IMR-90 (cell line): ENCODE data around the gene KCNF1. TPM values are rescaled to one million over a fixed set of nuclear protein-coding genes. Genes with fewer than 3 reads are reported as not detected.

ENCODE experiments used
- ATAC-seq: fragments of 200-7000 bp; cut with Tn5 transposase; 2 replicates; pipeline ENCODE4 v1.9.1; 2020; ENCODE audit warnings: low read depth, mild to moderate bottlenecking, moderate library complexity
- BruUV-seq: library from RNA; stranded (reverse); fragments of 400-500 nt; replicated peaks from 2 replicates; lab custom pipeline; 2021; lab: Mats Ljungman, UMichigan
- CTCF ChIA-PET: fragments of 300-600 bp; formaldehyde crosslinking; extraction: SDS; loops from one replicate; lab custom pipeline; 2021; ENCODE audit warnings: antibody characterized with exemption; lab: Yijun Ruan, JAX
- POLR2A ChIA-PET: fragments of 300-600 bp; sonication (Branson Sonifier 250); formaldehyde crosslinking; loops from one replicate; lab custom pipeline; 2022; ENCODE audit warnings: antibody characterized with exemption; ENCODE audit not compliant: unreplicated experiment; lab: Charles Lee
- DNase-seq: peaks from one replicate; pipeline ENCODE4 v3.0.0; 2013
- H2AFZ ChIP-seq: replicated peaks from 2 replicates; pipeline ENCODE3; 2013; ENCODE audit warnings: low read length, mild to moderate bottlenecking; ENCODE audit not compliant: poor library complexity
- H2AK5ac ChIP-seq: 2 replicates; pipeline ENCODE4 v1.6.1; 2013; ENCODE audit warnings: low read depth, low read length, inconsistent platforms
- H2AK9ac ChIP-seq: replicated peaks from 2 replicates; pipeline ENCODE3; 2013; ENCODE audit warnings: mild to moderate bottlenecking, low read depth, low read length, moderate library complexity; ENCODE audit not compliant: poor library complexity
- H2BK120ac ChIP-seq: 2 replicates; pipeline ENCODE4 v1.6.1; 2013; ENCODE audit warnings: low read depth, low read length, inconsistent platforms
- H2BK15ac ChIP-seq: 3 replicates; pipeline ENCODE4 v1.6.1; 2013; ENCODE audit warnings: low read depth, low read length, inconsistent platforms
- H2BK20ac ChIP-seq: 2 replicates; pipeline ENCODE4 v1.6.1; 2013; ENCODE audit warnings: low read depth, mild to moderate bottlenecking, inconsistent platforms, low read length, moderate library complexity
- H2BK5ac ChIP-seq: 2 replicates; pipeline ENCODE4 v1.6.1; 2013; ENCODE audit warnings: mild to moderate bottlenecking, low read depth, low read length, inconsistent platforms; ENCODE audit not compliant: poor library complexity, severe bottlenecking
- H3K14ac ChIP-seq: replicated peaks from 2 replicates; pipeline ENCODE4 v1.6.1; 2013; ENCODE audit warnings: low read depth, low read length, inconsistent platforms
- H3K18ac ChIP-seq: 2 replicates; pipeline ENCODE4 v1.6.1; 2013; ENCODE audit warnings: low read depth, low read length, control low read depth
- H3K23ac ChIP-seq: 2 replicates; pipeline ENCODE4 v1.6.1; 2013; ENCODE audit warnings: low read depth, low read length, inconsistent platforms
- H3K27ac ChIP-seq: 2 replicates; pipeline ENCODE4 v1.5.1; 2013; ENCODE audit warnings: mild to moderate bottlenecking, control low read depth, low read length; ENCODE audit not compliant: insufficient read depth
- H3K27me3 ChIP-seq: 2 replicates; pipeline ENCODE4 v1.6.1; 2013; ENCODE audit warnings: low read length; ENCODE audit not compliant: control insufficient read depth, insufficient read depth
- H3K36me3 ChIP-seq: 2 replicates; pipeline ENCODE4 v1.6.1; 2013; ENCODE audit warnings: low read length, mixed read lengths; ENCODE audit not compliant: control insufficient read depth, insufficient read depth
- H3K4ac ChIP-seq: 2 replicates; pipeline ENCODE4 v1.6.1; 2013; ENCODE audit warnings: low read depth, low read length, inconsistent platforms
- H3K4me1 ChIP-seq: 2 replicates; pipeline ENCODE4 v1.6.1; 2013; ENCODE audit warnings: low read length, mixed read lengths; ENCODE audit not compliant: control insufficient read depth, insufficient read depth
- H3K4me2 ChIP-seq: 2 replicates; pipeline ENCODE4 v1.6.1; 2013; ENCODE audit warnings: low read depth, mild to moderate bottlenecking, control low read depth, low read length, moderate library complexity
- H3K4me3 ChIP-seq: 2 replicates; pipeline ENCODE4 v1.5.1; 2013; ENCODE audit warnings: low read depth, mild to moderate bottlenecking, control low read depth, low read length, moderate library complexity; ENCODE audit not compliant: insufficient read depth
- H3K56ac ChIP-seq: 2 replicates; pipeline ENCODE4 v1.6.1; 2013; ENCODE audit warnings: low read length, inconsistent platforms; ENCODE audit not compliant: insufficient read depth; ENCODE audit errors: extremely low read depth
- H3K79me1 ChIP-seq, 2 experiments: 2 replicates each; pipeline ENCODE4 v1.6.1; 2013; ENCODE audit warnings: low read length in 2 of 2, inconsistent platforms in 1 of 2, low read depth in 1 of 2
- H3K9ac ChIP-seq: 2 replicates; pipeline ENCODE4 v1.6.1; 2013; ENCODE audit warnings: low read depth, low read length, control low read depth
- H3K9me1 ChIP-seq: 2 replicates; pipeline ENCODE4 v1.6.1; 2013; ENCODE audit warnings: low read length, inconsistent platforms; ENCODE audit not compliant: insufficient read depth
- H3K9me3 ChIP-seq: 2 replicates; pipeline ENCODE4 v1.6.1; 2013; ENCODE audit warnings: low read length; ENCODE audit not compliant: control insufficient read depth, insufficient read depth
- H4K20me1 ChIP-seq: 2 replicates; pipeline ENCODE4 v1.6.1; 2013; ENCODE audit warnings: low read length, inconsistent platforms; ENCODE audit not compliant: insufficient read depth
- H4K5ac ChIP-seq: 2 replicates; pipeline ENCODE4 v1.6.1; 2013; ENCODE audit warnings: mild to moderate bottlenecking, low read depth, low read length, control low read depth
- H4K8ac ChIP-seq, 2 experiments: 2 replicates each; pipeline ENCODE4 v1.6.1; 2013; ENCODE audit warnings: low read depth in 2 of 2, low read length in 2 of 2, control low read depth in 1 of 2, inconsistent platforms in 1 of 2
- H4K91ac ChIP-seq: 2 replicates; pipeline ENCODE4 v1.6.1; 2013; ENCODE audit warnings: low read depth, low read length, inconsistent platforms; ENCODE audit not compliant: insufficient read depth
- BHLHE40 ChIP-seq: fragments of 150-350 bp; IDR thresholded peaks from 2 replicates; pipeline ENCODE4 v1.6.1; 2016; ENCODE audit warnings: mild to moderate bottlenecking, low read depth, low read length
- CEBPB ChIP-seq: IDR thresholded peaks from 2 replicates; pipeline ENCODE4 v1.6.1; 2012; ENCODE audit warnings: low read depth, low read length, improper control_type of control experiment
- CHD1 ChIP-seq: IDR thresholded peaks from 2 replicates; pipeline ENCODE4 v1.6.1; 2012; ENCODE audit warnings: low read depth, low read length, improper control_type of control experiment
- CTCF ChIP-seq: conservative IDR thresholded peaks from 2 replicates; pipeline ENCODE4 v1.5.1; 2012; ENCODE audit warnings: mild to moderate bottlenecking, low read depth, low read length, improper control_type of control experiment
- FOS ChIP-seq: fragments of 150-350 bp; IDR thresholded peaks from 2 replicates; pipeline ENCODE4 v1.6.1; 2016; ENCODE audit warnings: low read depth, low read length
- MAFK ChIP-seq: IDR thresholded peaks from 2 replicates; pipeline ENCODE4 v1.6.1; 2012; ENCODE audit warnings: low read depth, low read length, improper control_type of control experiment
- MAZ ChIP-seq: IDR thresholded peaks from 2 replicates; pipeline ENCODE4 v1.6.1; 2012; ENCODE audit warnings: low read depth, mild to moderate bottlenecking, low read length, improper control_type of control experiment, moderate library complexity, borderline replicate concordance
- MXI1 ChIP-seq: IDR thresholded peaks from 2 replicates; pipeline ENCODE4 v1.6.1; 2012; ENCODE audit warnings: low read depth, mild to moderate bottlenecking, low read length, moderate library complexity, borderline replicate concordance
- POLR2A ChIP-seq: IDR thresholded peaks from 2 replicates; pipeline ENCODE4 v1.6.1; 2012; ENCODE audit warnings: mild to moderate bottlenecking, low read depth, low read length
- RAD21 ChIP-seq: IDR thresholded peaks from 2 replicates; pipeline ENCODE4 v1.6.1; 2012; ENCODE audit warnings: low read length, improper control_type of control experiment
- RCOR1 ChIP-seq: IDR thresholded peaks from 2 replicates; pipeline ENCODE4 v1.6.1; 2012; ENCODE audit warnings: mild to moderate bottlenecking, low read length, improper control_type of control experiment; ENCODE audit not compliant: insufficient replicate concordance
- RFX5 ChIP-seq: IDR thresholded peaks from 2 replicates; pipeline ENCODE4 v1.8.0; 2012; ENCODE audit warnings: low read depth, mild to moderate bottlenecking, low read length, moderate library complexity
- SMC3 ChIP-seq: fragments of 150-350 bp; IDR thresholded peaks from 2 replicates; pipeline ENCODE4 v1.6.1; 2016; ENCODE audit warnings: low read depth, mild to moderate bottlenecking, antibody characterized with exemption, low read length, moderate library complexity
- USF2 ChIP-seq: fragments of 150-350 bp; IDR thresholded peaks from 2 replicates; pipeline ENCODE4 v1.6.1; 2017; ENCODE audit warnings: mild to moderate bottlenecking, antibody characterized with exemption, low read length, low read depth
- WGBS, 2 experiments: methylation state at CpG; one replicate each; pipeline versions ENCODE4 v1.1.5 to v1.1.7; 2013; ENCODE audit warnings: missing lambda C conversion rate in 2 of 2; ENCODE audit not compliant: insufficient read length in 1 of 2; ENCODE audit errors: extremely low coverage in 2 of 2; 5-methylcytosine and 5-hydroxymethylcytosine counted together
- dilution Hi-C: fragments of 300-500 bp; cut with HindIII; formaldehyde crosslinking; loops from one replicate; pipeline ENCODE4 v1.14.3; 2018; ENCODE audit warnings: low sequenced_read_pairs; ENCODE audit not compliant: unreplicated experiment
- in situ Hi-C: fragments of 300-500 bp; cut with MboI; formaldehyde crosslinking; loops from 3 replicates; pipeline ENCODE4 v1.14.3; 2019; ENCODE audit warnings: low sequenced_read_pairs, inconsistent platforms, mixed read lengths
- intact Hi-C: fragments of 100-400 bp; cut with micrococcal nuclease; formaldehyde crosslinking; loops from 2 replicates; pipeline ENCODE4 v1.10.0; 2022
- polyA plus RNA-seq, 3 experiments: library from polyadenylated mRNA; depleted of rRNA; stranded (reverse); fragments of >200 nt; gene quantifications; 2 replicates each; pipeline ENCODE4 v1.2.3, GENCODE V29; 2012; ENCODE audit warnings: low replicate concordance in 1 of 3
- total RNA-seq: library from RNA; depleted of rRNA; stranded (reverse); fragments of >200 nt; gene quantifications from 2 replicates; pipeline ENCODE4 v1.2.3, GENCODE V29; 2012

The KCNF1 gene
- total and polyA plus RNA-seq, 2 of the 4 experiments (the other 2 are of a cell fraction), result 0.54 to 1.4 TPM

GRCh38 chr2:10960606-10961489 lies 49.1 kb downstream of the KCNF1 start (continued):
- no peak for TF ChIP-seq BHLHE40
- TF ChIP-seq RFX5, result no peak

DNA sequence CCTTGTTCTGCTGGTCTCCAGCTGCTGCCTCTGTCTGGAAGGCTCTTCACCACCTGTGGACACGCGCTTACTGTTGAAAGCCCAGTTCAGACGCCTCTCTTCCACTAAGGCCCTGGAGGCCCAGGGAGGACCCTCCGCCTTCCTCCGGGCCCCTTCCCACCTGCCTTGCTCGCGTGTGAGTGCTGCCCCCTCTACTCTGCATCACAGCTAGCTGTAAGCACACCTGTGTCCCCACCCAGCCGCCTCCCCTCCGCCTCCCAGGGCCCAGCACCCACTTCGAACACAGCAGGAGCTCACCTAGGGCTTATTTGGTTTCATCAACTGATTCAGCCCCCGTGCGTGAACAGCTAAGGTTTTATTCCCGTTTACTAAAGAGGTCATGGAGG lies 49.7 kb downstream of the KCNF1 start:
- no peak overlapping the region for H2AFZ ChIP-seq
- H4K91ac ChIP-seq, result peak overlapping the region; percentile 51; the same call in 1 of the 2 replicates
- H3K56ac ChIP-seq, result no peak overlapping the region
- no peak overlapping the region for H3K9ac ChIP-seq
- no peak overlapping the region for H2AK9ac ChIP-seq
- in situ Hi-C loops, result no loop called here
- peak overlapping the region; percentile 82; the same call in 1 of the 3 replicates for H2BK15ac ChIP-seq
- peaks cover 27% of the 10 kb centered on the region for H3K4me1 ChIP-seq
- no peaks in the 10 kb centered on the region for H3K79me1 ChIP-seq
- H4K5ac ChIP-seq, result no peak overlapping the region
- H3K4me3 ChIP-seq, result no peak overlapping the region
- no peaks in the 10 kb centered on the region for H3K36me3 ChIP-seq
- H3K4ac ChIP-seq, result peak overlapping the region; percentile 85
- ChIA-PET POLR2A (no interaction called here), CTCF (no interaction called here)
- intact Hi-C loops, result no loop called here
- no peak overlapping the region for H3K4me2 ChIP-seq
- no peaks in the 10 kb centered on the region for H3K9me3 ChIP-seq
- H4K20me1 ChIP-seq, result no peaks in the 10 kb centered on the region
- H3K27ac ChIP-seq, result no peak overlapping the region
- peak overlapping the region; percentile 80 for H2BK20ac ChIP-seq
- no peak overlapping the region for H4K8ac ChIP-seq
- peak overlapping the region; percentile 93 for H2BK120ac ChIP-seq
- dilution Hi-C loops, result no loop called here
- no peak for ATAC-seq
- 92% methylated on average over 3 of the region's 13 CpGs; no CpG with 5 or more reads in 1 of the 2 experiments for WGBS, 2 experiments
- H2BK5ac ChIP-seq, result no peak overlapping the region
- peaks cover 34% of the 10 kb centered on the region for H3K9me1 ChIP-seq
- BruUV-seq, result no TSS peak
- peak overlapping the region; percentile 92 for H2AK5ac ChIP-seq
- H3K23ac ChIP-seq, result no peak overlapping the region
- H3K18ac ChIP-seq, result no peak overlapping the region
- no peak overlapping the region for H3K14ac ChIP-seq
- H3K27me3 ChIP-seq, result no peaks in the 10 kb centered on the region
- DNase-seq, result no peak
- TF ChIP-seq FOS (no peak), MXI1 (no peak), MAFK (no peak), SMC3 (no peak), CHD1 (no peak), CEBPB (no peak), CTCF (no peak), BHLHE40 (no peak), POLR2A (no peak), RAD21 (no peak), USF2 (no peak), MAZ (no peak), RCOR1 (no peak)
